ENCODE data around the gene EPHA1.
"Not testable (repeated sequence)": the region's sequence is repeated elsewhere in the genome, so short reads cannot be mapped to it uniquely, and the experiment has no call there.

DNA sequence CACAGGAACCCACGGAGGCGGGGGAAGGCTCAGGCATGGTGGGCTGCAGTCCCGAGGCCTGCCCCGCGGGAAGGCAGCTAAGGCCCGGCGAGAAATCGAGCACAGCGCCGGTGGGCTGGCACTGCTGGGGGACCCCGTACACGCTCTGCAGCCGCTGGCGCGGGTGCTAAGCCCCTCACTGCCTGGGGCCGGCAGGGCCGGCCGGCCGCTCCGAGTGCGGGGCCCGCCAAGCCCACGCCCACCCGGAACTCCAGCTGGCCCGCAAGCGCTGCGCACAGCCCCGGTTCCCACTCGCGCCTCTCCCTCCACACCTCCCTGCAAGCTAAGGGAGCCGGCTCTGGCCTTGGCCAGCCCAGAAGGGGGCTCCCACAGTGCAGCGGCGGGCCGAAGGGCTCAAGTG is 15.8 kb upstream of the EPHA1 start:
- TF ChIP-seq RAD21 (IDR thresholded peaks at IDR 0.05); TAF1 (conservative IDR thresholded peaks at IDR 0.05); GABPA (IDR thresholded peaks at IDR 0.05 in 1 of 2, conservative IDR thresholded peaks at IDR 0.05 in 1 of 2); EGR1 (IDR thresholded peaks at IDR 0.05; ENCODE audit: low read depth in 2 of 2); RXRA (IDR thresholded peaks at IDR 0.05); YY1 (IDR thresholded peaks at IDR 0.05); SP1 (IDR thresholded peaks at IDR 0.05): not testable (repeated sequence)
- TF ChIP-seq, protein P1, sequence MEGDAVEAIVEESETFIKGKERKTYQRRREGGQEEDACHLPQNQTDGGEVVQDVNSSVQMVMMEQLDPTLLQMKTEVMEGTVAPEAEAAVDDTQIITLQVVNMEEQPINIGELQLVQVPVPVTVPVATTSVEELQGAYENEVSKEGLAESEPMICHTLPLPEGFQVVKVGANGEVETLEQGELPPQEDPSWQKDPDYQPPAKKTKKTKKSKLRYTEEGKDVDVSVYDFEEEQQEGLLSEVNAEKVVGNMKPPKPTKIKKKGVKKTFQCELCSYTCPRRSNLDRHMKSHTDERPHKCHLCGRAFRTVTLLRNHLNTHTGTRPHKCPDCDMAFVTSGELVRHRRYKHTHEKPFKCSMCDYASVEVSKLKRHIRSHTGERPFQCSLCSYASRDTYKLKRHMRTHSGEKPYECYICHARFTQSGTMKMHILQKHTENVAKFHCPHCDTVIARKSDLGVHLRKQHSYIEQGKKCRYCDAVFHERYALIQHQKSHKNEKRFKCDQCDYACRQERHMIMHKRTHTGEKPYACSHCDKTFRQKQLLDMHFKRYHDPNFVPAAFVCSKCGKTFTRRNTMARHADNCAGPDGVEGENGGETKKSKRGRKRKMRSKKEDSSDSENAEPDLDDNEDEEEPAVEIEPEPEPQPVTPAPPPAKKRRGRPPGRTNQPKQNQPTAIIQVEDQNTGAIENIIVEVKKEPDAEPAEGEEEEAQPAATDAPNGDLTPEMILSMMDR (IDR thresholded peaks at IDR 0.05; ENCODE audit: low read depth, low read length, missing input control) = not testable (repeated sequence)
- TF ChIP-seq, protein P2, sequence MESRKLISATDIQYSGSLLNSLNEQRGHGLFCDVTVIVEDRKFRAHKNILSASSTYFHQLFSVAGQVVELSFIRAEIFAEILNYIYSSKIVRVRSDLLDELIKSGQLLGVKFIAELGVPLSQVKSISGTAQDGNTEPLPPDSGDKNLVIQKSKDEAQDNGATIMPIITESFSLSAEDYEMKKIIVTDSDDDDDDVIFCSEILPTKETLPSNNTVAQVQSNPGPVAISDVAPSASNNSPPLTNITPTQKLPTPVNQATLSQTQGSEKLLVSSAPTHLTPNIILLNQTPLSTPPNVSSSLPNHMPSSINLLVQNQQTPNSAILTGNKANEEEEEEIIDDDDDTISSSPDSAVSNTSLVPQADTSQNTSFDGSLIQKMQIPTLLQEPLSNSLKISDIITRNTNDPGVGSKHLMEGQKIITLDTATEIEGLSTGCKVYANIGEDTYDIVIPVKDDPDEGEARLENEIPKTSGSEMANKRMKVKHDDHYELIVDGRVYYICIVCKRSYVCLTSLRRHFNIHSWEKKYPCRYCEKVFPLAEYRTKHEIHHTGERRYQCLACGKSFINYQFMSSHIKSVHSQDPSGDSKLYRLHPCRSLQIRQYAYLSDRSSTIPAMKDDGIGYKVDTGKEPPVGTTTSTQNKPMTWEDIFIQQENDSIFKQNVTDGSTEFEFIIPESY (IDR thresholded peaks at IDR 0.05) = not testable (repeated sequence)
- TF ChIP-seq, protein P3, sequence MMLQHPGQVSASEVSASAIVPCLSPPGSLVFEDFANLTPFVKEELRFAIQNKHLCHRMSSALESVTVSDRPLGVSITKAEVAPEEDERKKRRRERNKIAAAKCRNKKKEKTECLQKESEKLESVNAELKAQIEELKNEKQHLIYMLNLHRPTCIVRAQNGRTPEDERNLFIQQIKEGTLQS (IDR thresholded peaks at IDR 0.05) = not testable (repeated sequence)
- TF ChIP-seq, protein P4, sequence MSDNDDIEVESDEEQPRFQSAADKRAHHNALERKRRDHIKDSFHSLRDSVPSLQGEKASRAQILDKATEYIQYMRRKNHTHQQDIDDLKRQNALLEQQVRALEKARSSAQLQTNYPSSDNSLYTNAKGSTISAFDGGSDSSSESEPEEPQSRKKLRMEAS (IDR thresholded peaks at IDR 0.05) = not testable (repeated sequence)
